ENCODE results near the gene CAMSAP2. TPM values are rescaled to one million over a fixed set of nuclear protein-coding genes. Genes with fewer than 3 reads are reported as not detected.

Gene CAMSAP2
- total RNA-seq, 1 experiment from 2014 or later = 20.7 TPM

GRCh38 chr1:200838676-200839445, 100.2 kb downstream of the CAMSAP2 start:
- TF ChIP-seq SOX15 (CRISPR knock-in tag; IDR thresholded peaks at IDR 0.05) (no peak), AR (CRISPR knock-in tag; IDR thresholded peaks at IDR 0.05) (no peak), CBFB (CRISPR knock-in tag; IDR thresholded peaks at IDR 0.05; ENCODE audit: low read depth) (no peak), CREM (CRISPR knock-in tag; IDR thresholded peaks at IDR 0.05) (no peak), ZNF423 (CRISPR knock-in tag; IDR thresholded peaks at IDR 0.05) (no peak), OVOL2 (CRISPR knock-in tag; IDR thresholded peaks at IDR 0.05; ENCODE audit: borderline replicate concordance) (no peak), ZSCAN18 (CRISPR knock-in tag; IDR thresholded peaks at IDR 0.05) (no peak), USF2 (CRISPR knock-in tag; IDR thresholded peaks at IDR 0.05) (no peak), E2F1 (CRISPR knock-in tag; IDR thresholded peaks at IDR 0.05) (no peak), ZNF396 (CRISPR knock-in tag; IDR thresholded peaks at IDR 0.05; ENCODE audit: borderline replicate concordance) (no peak), ZNF121 (CRISPR knock-in tag; IDR thresholded peaks at IDR 0.05) (no peak), NR3C1 (CRISPR knock-in tag; conservative IDR thresholded peaks at IDR 0.05; ENCODE audit: low read depth) (no peak), MLX (CRISPR knock-in tag; IDR thresholded peaks at IDR 0.05) (no peak), PRDM15 (CRISPR knock-in tag; IDR thresholded peaks at IDR 0.05) (no peak), E2F4 (CRISPR knock-in tag; IDR thresholded peaks at IDR 0.05; ENCODE audit: borderline replicate concordance, low read depth) (no peak), CTCF (IDR thresholded peaks at IDR 0.05) (no peak), NFATC4 (CRISPR knock-in tag; IDR thresholded peaks at IDR 0.05) (no peak), KAT7 (CRISPR knock-in tag; IDR thresholded peaks at IDR 0.05; ENCODE audit: borderline replicate concordance) (no peak)
- H3K4me3 Mint-ChIP-seq = no peak overlapping the region
- H3K27me3 Mint-ChIP-seq (ENCODE audit: low read depth) = no peaks in the 10 kb centered on the region
- H3K4me1 Mint-ChIP-seq = no peaks in the 10 kb centered on the region; the same call in 1 of the 2 replicates
- ChIA-PET CTCF (no interaction called here), POLR2A (interaction anchor here (0.9 kb wide), 1 partner anchor 52 kb away, joined by 4 read pairs; no protein-coding TSS in a partner anchor)
- H3K36me3 Mint-ChIP-seq = peaks cover 21% of the 10 kb centered on the region
- peaks cover 13% of the 10 kb centered on the region for H3K9me3 Mint-ChIP-seq
- no peak for DNase-seq (ENCODE audit: low spot score)
- no peak for ATAC-seq
- no peak overlapping the region for H3K27ac Mint-ChIP-seq
